ENCODE measurements around the gene KCNG2.

Gene KCNG2

GRCh38 chr18:79940126-79940813 is 142.5 kb downstream of the KCNG2 start:
- DNase-seq (ENCODE audit: low read depth, low spot score): no peak

DNA sequence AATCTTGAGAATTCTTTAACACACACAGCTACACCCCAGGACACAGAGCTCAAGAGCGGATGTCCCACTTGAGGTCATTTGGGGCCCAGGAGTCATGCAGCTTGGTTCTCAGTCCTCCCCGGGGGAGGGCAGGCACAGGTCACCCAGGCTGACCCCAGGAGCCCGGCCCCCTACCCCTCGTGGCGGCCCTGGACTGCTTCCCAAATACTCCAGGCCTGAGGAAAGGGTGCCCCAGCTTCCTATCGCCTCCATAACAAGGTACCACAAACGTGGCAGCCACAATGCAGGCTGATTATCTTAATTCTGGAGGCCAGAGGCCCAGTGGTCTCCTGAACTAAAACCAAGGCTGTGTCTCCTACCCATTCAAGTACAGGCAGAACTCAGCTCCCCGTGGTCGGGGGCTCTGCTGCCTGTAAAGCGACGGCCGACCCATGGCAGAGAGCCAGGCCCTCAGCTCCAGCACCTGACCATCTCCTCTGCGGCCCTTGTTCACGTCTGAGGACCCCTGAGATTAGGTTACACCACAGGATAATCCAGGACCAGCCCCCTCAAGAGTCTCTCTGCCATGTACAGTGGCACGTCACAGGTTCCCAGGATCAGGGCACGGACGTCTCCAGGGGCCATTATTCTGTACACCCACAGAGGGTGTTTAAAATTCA is 143.2 kb downstream of the KCNG2 start:
- DNase-seq (ENCODE audit: low read depth, low spot score): no peak

DNA sequence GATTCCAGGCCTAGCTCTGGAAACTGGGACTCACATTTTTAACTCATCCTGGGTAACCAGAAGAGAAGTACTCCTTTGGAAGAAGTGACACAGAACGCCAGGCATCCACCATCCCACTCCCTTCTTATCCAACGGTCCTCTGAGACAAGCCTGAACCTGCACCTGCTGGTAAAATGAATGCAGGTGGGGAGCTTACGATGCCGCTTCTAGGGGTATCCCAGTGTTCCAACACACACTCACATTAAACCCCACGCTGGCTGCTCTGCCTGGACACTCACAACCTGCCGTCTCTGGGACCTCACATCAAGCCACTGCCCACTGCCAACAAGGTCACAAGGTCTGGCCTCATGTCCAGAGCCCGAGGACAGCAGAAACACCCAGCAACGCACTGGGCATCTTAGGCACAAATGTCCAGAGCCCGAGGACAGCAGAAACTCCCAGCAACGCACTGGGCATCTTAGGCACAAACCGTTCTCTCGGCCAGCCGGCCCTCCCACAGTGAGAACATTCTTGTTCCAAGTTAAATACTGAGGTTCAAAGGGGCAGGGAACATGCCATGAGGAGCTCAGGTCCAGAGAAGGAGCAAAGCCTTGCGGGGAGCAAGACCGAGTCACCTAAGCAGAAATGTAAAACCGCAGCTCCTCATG is 143.9 kb downstream of the KCNG2 start:
- DNase-seq (ENCODE audit: low read depth, low spot score): no peak

DNA sequence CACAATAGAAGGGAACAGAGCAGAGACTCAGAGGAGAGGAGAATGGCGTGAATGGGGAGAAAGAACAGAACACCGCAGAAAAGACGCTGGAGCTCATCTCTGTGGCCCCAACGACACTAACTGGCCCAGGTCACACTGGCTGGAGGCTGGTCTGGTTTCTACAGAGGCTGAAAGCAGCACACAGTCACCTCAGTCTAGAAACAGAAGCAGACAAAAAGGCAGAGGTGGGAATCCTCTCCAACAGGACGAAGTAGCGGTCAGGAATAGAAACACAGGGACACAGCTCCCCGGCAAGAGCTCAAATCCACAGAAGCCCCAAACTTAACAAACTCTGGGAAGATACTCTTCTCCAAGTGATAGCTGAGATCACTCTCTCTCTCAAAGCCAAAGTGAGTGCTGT is 144.5 kb downstream of the KCNG2 start:
- no peak for DNase-seq (ENCODE audit: low read depth, low spot score)

GRCh38 chr18:79942786-79943607 is 145.3 kb downstream of the KCNG2 start:
- DNase-seq (ENCODE audit: low read depth, low spot score): no peak

GRCh38 chr18:79943608-79944125 is 145.9 kb downstream of the KCNG2 start:
- no peak for DNase-seq (ENCODE audit: low read depth, low spot score)

DNA sequence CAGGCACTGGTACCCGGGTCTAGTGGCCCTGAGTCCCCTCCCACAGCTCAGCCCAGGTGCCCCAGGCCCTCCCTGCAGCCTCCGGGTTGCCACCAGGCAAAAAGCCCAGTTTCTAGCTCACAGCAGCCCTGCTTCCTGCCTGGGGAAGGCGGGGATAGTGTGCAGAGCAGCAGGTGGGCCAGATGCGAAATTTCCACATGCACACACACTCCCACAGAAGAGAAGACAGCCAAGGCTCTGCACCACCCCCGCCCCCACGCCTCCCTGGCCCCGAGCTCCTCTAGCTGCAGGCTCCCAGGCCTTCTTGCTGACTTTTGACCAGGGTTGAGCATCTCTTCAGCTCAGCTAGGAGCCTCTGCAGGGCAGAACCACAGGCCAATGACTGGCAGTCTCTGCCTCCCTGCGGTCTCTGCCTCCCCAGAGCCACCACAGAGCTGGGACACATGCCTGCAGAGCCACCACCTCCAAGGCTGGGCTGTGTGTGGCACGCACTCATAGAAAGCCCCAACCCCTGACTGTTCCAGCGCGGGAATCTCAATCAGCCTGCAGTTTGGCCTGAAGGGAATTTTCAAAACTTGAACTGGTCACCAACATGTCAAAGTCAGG is 146.5 kb downstream of the KCNG2 start:
- DNase-seq (ENCODE audit: low read depth, low spot score): no peak

DNA sequence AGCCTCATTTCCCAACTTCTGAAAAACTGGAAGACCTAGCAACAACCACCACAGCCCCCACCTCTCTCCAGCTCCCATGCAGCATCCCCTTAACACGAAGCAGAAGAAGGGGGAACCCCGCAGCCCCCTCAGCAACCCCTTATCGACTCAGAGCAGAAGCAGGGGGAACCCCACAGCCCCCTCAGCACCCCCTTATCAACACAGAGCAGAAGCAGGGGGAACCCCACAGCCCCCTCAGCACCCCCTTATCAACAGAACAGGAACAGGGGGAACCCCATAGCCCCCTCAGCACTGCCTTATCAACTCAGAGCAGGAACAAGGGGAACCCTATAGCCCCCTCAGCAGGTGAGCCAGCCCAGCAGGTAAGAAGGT is 147.0 kb downstream of the KCNG2 start:
- DNase-seq (ENCODE audit: low read depth, low spot score): no peak

DNA sequence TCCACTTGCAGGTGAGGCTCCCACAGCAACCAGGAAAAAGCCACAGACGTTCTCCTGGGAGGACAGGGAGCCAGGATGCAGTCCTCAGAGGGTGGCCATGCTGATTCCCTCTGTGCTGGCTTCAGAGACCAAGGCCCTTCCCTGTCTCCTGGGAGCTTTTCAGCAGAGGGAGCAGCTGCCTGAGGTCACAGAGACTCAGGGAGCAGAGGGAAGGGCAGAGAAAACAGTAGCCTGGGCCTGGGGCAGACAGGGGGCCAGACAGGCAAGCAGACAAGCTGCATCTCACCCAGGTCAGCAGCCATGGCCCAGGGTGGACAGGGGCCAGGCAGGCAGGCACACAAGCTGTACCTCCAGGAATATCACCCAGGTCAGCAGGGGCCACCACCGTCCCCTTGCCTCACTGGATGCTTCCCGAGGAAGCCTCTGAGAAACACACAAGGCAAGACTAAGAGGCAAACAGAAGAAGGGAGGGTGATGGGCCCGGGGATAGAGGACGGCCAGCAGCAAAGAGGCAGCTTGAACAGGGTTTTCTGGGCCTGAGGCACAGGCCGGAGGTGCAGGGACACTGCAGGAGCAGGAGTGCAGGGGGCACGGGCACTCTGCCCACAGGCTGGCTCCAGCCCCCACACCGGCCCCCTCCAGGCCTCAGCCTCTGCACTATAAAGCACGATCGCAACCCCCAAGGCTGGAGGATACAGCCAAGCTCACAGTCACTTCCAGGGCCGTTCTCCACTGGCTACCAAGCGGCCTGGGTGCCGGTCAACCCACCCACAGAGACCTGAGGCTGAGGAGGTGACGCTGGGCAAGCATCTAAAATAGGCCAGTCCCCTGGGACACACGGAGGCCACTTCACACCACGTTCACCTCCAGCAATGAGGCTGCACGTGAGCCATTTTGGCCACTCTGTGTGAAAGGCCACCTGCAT is 147.6 kb downstream of the KCNG2 start:
- DNase-seq (ENCODE audit: low read depth, low spot score): no peak

DNA sequence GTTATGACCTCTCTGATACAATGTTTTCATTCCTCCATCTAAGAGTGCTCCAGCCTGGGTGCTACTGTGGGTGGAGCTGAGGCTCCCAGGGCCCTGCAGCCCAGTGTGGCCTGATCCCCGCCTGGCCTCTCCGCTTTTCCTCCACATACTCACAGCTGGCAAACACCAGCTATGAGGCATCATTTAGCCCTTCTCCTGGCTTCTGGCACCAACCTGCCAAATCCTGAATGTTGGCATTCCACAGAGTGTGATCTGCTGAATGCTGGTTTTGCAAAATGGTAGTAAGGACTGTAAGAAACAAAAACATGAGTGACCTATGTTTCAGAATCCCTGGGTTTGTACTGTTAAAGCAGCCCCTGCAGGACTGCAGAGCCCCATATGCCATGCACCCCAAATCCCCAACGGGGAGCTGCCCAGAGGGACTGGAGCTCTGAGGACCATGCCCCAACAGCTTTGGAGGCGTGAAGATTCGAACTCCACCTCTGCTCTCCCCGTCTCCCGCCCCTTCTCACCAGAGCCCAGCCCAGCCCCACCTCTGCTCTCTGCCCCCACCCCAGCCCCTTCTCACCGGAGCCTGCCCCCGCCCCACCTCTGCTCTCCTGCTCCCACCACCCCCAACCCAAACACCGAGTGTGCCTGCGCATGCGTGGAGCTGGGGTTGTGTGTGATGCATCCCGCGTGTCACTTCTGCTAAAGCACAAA is 149.5 kb downstream of the KCNG2 start:
- no peak for DNase-seq (ENCODE audit: low read depth, low spot score)

DNA sequence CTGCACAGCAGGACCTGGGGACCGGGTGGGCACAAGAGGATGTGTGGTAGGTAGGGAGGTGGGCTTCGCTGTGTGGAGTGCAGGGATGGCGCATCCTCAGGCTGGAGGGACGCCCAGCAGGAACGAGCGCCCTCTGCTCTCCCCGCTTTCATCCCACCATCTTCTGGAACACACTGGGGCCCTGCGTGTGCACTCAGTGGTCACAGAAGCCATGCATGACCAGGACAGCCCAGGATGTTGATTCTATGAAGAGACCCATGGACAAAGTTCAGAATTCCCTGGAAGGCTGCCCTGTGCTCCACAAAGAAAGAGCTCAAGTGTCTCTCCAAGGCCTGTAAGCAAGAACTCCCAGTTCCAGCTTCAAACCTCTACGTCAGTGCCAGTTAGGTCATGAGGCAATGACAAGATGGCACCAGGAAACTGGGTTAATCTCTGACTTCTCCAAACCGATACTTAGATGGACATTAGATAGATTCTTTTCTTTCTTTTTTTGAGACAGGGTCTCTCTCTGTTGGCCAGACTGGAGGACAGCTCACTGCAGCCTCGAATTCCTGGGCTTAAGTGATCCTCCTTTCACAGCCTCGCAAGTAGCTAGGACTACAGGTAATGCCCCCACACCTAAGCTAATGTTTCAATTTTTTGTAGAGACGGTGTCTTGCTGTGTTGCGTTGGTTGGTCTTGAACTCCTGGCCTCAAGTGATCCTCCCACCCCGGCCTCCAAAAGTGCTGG is 150.3 kb downstream of the KCNG2 start:
- DNase-seq (ENCODE audit: low read depth, low spot score): no peak

DNA sequence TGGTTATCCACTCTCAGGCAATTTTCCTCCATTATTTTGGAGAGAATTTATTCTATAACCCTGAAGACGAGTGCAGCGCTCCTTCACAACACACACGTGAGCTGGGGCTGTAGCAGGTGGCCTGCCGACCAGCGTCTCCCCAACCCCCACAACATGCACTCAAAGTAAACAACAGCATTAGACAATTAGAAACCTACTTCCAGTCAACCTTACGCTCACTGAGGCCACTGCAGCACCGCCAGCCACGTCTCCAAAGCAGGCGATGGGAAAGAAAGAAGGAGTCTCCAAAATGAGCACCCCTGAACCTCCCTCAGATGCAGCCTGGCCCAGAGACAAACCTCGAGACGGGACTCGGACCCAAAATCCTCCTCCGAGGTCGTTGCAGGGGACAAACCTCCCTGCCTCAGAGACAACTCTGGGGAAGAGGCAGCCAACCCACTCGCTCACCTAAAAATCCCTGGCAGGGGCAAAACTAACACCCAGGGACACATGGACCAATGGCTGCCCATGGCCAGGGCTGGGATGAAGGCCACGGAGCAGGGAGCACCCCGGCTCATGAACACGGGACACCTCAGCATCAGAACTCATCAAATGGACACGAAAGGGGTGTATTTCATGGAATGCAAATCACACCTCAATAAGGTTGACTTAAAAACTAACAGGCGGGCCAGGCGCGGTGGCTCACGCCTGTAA is 151.1 kb downstream of the KCNG2 start:
- DNase-seq (ENCODE audit: low read depth, low spot score): no peak
